T-helper 1 cell (primary cell): Measurements from ENCODE around the gene ZFP36L1.
A peak's percentile ranks its signal among the peaks of the same experiment; 100 is the strongest.

Source experiments
- DNase-seq, 5 donors: peaks; one replicate each; pipeline ENCODE4 v3.0.0-alpha.2; 2012 to 2020
- total RNA-seq, 4 donors: gene quantifications; one replicate each; lab custom pipeline; 2026; lab: John Stamatoyannopoulos, UW

ZFP36L1 gene
- 142 to 222 (median 151) reads per million in 4 donors for total RNA-seq

GRCh38 chr14:68792979-68793733 is at the start of gene ZFP36L1:
Gene ZFP36L1 (minus strand): TSS chr14:68793067. CDS start chr14:68792938, 129 bp downstream.
- peak; percentile 89 to 97 (median 92) for DNase-seq

GRCh38 chr14:68842298-68842697 is 49.4 kb upstream of the ZFP36L1 start:
- no peak for DNase-seq

GRCh38 chr14:68841016-68841809 is 48.3 kb upstream of the ZFP36L1 start:
- no peak for DNase-seq

GRCh38 chr14:68840454-68840853 is 47.6 kb upstream of the ZFP36L1 start:
- DNase-seq = peak in 1 of 5 donors; percentile 37

GRCh38 chr14:68836082-68836481 is 43.2 kb upstream of the ZFP36L1 start:
- no peak for DNase-seq

- no peak for DNase-seq
Observed at GRCh38 chr14:68834816-68835215, 41.9 kb upstream of the ZFP36L1 start.

- no peak for DNase-seq
Observed at GRCh38 chr14:68828698-68829097, 35.8 kb upstream of the ZFP36L1 start.

GRCh38 chr14:68825729-68826128 is 32.9 kb upstream of the ZFP36L1 start:
- DNase-seq = no peak

GRCh38 chr14:68824517-68825347 is 31.9 kb upstream of the ZFP36L1 start:
- DNase-seq = peak in 1 of 5 donors; percentile 37

- DNase-seq = no peak
Observed at GRCh38 chr14:68824207-68824516, 31.3 kb upstream of the ZFP36L1 start.

- no peak for DNase-seq
Observed at GRCh38 chr14:68823434-68824206, 30.8 kb upstream of the ZFP36L1 start.

- no peak for DNase-seq
Observed at GRCh38 chr14:68822926-68823325, 30.1 kb upstream of the ZFP36L1 start.

GRCh38 chr14:68822132-68822651 is 29.3 kb upstream of the ZFP36L1 start:
- peak in 1 of 5 donors; percentile 55 for DNase-seq

- DNase-seq = no peak
Observed at GRCh38 chr14:68820999-68821683, 28.3 kb upstream of the ZFP36L1 start.

- peak in 3 of 5 donors; percentile 38 to 63 (median 40) for DNase-seq
Observed at GRCh38 chr14:68820536-68820935, 27.7 kb upstream of the ZFP36L1 start.

GRCh38 chr14:68820119-68820518 is 27.3 kb upstream of the ZFP36L1 start:
- no peak for DNase-seq

GRCh38 chr14:68819260-68819691 is 26.4 kb upstream of the ZFP36L1 start:
- no peak for DNase-seq

- no peak for DNase-seq
Observed at GRCh38 chr14:68817506-68818212, 24.8 kb upstream of the ZFP36L1 start.

GRCh38 chr14:68816943-68817430 is 24.1 kb upstream of the ZFP36L1 start:
- no peak for DNase-seq

GRCh38 chr14:68816183-68816942 is 23.5 kb upstream of the ZFP36L1 start:
- peak; percentile 77 to 89 (median 83) for DNase-seq
